H54 (cell line): ENCODE results near the gene PRUNE2.

Source experiments
- DNase-seq: peaks from one replicate; pipeline ENCODE4 v3.0.0; 2011; ENCODE audit warnings: low spot score, mixed read lengths; ENCODE audit not compliant: insufficient read length
- FAIRE-seq: peaks from 3 replicates; lab custom pipeline; 2011; peaks lifted over from hg19 to GRCh38; lab: Jason Lieb, UNC
- POLR2A ChIP-seq: IDR thresholded peaks from 2 replicates; pipeline ENCODE4 v1.6.1; 2011; ENCODE audit warnings: low read depth, mild to moderate bottlenecking, low read length

Gene PRUNE2

GRCh38 chr9:76619197-76619596, 286.7 kb downstream of the PRUNE2 start:
- peak; percentile 69 for FAIRE-seq
- DNase-seq: no peak
- TF ChIP-seq POLR2A: no peak

- DNase-seq (no peak), FAIRE-seq (peak; percentile 36)
- TF ChIP-seq POLR2A: no peak
These were observed 287.2 kb downstream of the PRUNE2 start for GRCh38 chr9:76618762-76619161.

GRCh38 chr9:76617497-76618175, 288.3 kb downstream of the PRUNE2 start:
- DNase-seq: no peak
- no peak for FAIRE-seq
- no peak for TF ChIP-seq POLR2A

- no peak for TF ChIP-seq POLR2A
- FAIRE-seq (no peak), DNase-seq (no peak)
These were observed 289.1 kb downstream of the PRUNE2 start for GRCh38 chr9:76616780-76617179.

- DNase-seq (no peak), FAIRE-seq (peak; percentile 75)
- TF ChIP-seq POLR2A: no peak
These were observed 290.7 kb downstream of the PRUNE2 start for GRCh38 chr9:76615177-76615603.

GRCh38 chr9:76613974-76614373, 291.9 kb downstream of the PRUNE2 start:
- FAIRE-seq: peak; percentile 50
- no peak for TF ChIP-seq POLR2A
- DNase-seq: no peak

- no peak for DNase-seq
- FAIRE-seq: no peak
- TF ChIP-seq POLR2A: no peak
These were observed 292.6 kb downstream of the PRUNE2 start for GRCh38 chr9:76613150-76613781.

- no peak for FAIRE-seq
- TF ChIP-seq POLR2A: no peak
- DNase-seq: no peak
These were observed 295.9 kb downstream of the PRUNE2 start for GRCh38 chr9:76610011-76610352.

GRCh38 chr9:76609285-76610010, 296.5 kb downstream of the PRUNE2 start:
- DNase-seq (no peak), FAIRE-seq (no peak)
- TF ChIP-seq POLR2A: no peak

GRCh38 chr9:76608575-76609273, 297.2 kb downstream of the PRUNE2 start:
- DNase-seq (no peak), FAIRE-seq (no peak)
- TF ChIP-seq POLR2A: no peak

- no peak for TF ChIP-seq POLR2A
- no peak for FAIRE-seq
- no peak for DNase-seq
These were observed 298.0 kb downstream of the PRUNE2 start for GRCh38 chr9:76607730-76608436.

GRCh38 chr9:76605321-76605900, 300.5 kb downstream of the PRUNE2 start:
- TF ChIP-seq POLR2A: no peak
- no peak for FAIRE-seq

More at GRCh38 chr9:76605321-76605900, 300.5 kb downstream of the PRUNE2 start:
- DNase-seq: no peak
